HL-60 (cell line): ENCODE data around the gene GRK5.

Experiments used
- CTCF ChIP-seq: IDR thresholded peaks from one replicate; pipeline ENCODE4 v1.5.1; 2011; ENCODE audit warnings: low read length, control low read depth, inconsistent platforms; ENCODE audit not compliant: insufficient read depth
- POLR2AphosphoS5 ChIP-seq: IDR thresholded peaks from 2 replicates; pipeline ENCODE4 v1.6.1; 2012; ENCODE audit warnings: low read depth
- REST ChIP-seq: IDR thresholded peaks from 2 replicates; pipeline ENCODE4 v1.6.1; 2012; ENCODE audit warnings: low read depth; ENCODE audit not compliant: insufficient replicate concordance

GRCh38 chr10:119337223-119337622, 129.9 kb downstream of the GRK5 start:
- TF ChIP-seq POLR2AphosphoS5 (no peak), CTCF (no peak), REST (no peak)
